Measurements from ENCODE around the gene HTRA2. TPM values are rescaled to one million over a fixed set of nuclear protein-coding genes. Genes with fewer than 3 reads are reported as not detected.

Gene HTRA2
- total RNA-seq, 1 donor from 2014 or later: 11.7 TPM

GRCh38 chr2:74536166-74536950 is 6.6 kb downstream of the HTRA2 start:
- DNase-seq (ENCODE audit: low spot score): no peak
- no peak for ATAC-seq

DNA sequence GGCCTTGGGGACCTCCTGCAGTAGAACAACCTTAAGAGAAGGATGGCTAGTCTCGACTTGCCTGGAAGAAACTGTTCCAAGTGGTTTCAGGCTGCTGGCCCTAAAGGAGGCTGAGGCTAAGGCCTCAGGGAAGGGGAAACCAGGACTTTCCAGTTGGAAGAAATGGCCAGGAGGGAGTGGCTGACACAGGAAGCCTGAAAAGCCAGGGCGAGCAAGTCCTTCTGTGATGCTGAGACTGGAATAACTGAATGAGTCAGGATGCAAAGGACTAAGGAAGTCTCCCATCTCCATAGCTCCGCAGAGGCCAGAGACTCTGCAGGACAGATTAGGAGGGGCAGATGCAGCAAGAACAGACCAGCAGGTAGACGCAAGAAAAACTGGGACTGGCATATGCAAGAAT is 7.4 kb downstream of the HTRA2 start:
- no peak for DNase-seq (ENCODE audit: low spot score)
- no peak for ATAC-seq

DNA sequence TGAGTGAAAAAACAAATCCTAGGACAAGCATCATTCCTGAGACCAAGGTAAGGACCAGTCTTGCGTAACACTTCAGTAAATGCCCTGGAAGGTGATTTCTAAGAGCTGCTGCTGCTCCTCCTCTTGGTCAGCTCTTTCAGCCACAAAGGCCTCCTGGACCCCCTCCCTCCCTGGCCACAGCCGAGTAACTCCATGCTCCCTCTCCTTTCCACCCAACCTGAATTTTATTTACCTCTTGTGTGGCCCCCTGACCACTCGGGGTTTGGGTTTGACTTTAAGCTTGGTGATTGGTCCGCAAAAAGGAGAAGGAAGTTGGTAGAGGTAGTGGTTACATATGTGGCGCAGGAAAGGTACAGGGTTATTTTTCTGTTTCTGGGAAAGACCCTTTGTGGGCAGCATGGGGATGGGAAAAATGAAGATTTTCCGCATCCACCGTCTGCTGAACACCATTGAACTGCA is 9.2 kb downstream of the HTRA2 start:
- ATAC-seq (no peak), DNase-seq (ENCODE audit: low spot score) (no peak)

DNA sequence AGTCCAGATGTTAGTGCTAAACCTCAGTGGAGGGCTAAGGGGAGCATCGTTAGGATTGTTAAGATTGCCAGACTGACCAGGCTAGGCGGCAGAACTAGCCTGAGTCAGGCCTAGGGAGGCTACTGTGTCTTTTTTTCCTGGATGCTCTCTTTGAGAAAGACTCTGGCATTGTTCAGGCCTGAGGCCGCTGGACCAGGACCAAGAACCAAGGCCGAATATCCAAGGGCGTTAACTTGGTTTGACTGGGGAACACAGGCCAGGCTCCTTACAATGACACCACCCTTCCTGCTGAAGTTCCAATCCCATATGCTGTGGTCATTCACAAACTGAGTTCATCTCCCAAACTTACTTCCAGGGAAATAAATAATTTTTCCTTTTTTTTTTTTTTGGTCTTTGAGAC is 10.6 kb downstream of the HTRA2 start:
- no peak for ATAC-seq

DNA sequence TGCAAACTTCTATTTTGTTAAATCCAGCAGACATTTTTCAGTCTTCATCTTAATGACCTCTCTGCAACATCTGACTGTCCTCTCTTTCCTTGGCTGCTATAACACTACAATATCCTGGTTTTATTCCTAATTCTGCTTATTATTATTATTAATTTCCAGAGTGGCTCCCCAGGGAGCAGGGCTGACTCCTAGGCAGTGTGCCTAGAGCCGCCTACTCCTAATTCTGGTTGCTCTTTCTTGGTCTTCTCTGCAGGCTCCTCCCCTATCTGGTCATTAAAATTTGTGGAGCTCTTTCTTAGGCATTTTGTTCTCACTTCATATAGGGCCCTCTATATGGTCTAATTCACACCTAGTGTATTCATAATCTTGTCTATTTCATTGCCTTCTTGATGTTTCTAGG is 13.2 kb downstream of the HTRA2 start:
- no peak for DNase-seq (ENCODE audit: low spot score)
- ATAC-seq: no peak

More for the DNA sequence above, 10.6 kb downstream of the HTRA2 start:
- no peak for DNase-seq (ENCODE audit: low spot score)

GRCh38 chr2:74544634-74545033 is 14.9 kb downstream of the HTRA2 start:
- DNase-seq (ENCODE audit: low spot score): no peak
- ATAC-seq: peak; percentile 36

GRCh38 chr2:74546004-74546403 is 16.3 kb downstream of the HTRA2 start:
- ATAC-seq: no peak
- DNase-seq (ENCODE audit: low spot score): no peak

DNA sequence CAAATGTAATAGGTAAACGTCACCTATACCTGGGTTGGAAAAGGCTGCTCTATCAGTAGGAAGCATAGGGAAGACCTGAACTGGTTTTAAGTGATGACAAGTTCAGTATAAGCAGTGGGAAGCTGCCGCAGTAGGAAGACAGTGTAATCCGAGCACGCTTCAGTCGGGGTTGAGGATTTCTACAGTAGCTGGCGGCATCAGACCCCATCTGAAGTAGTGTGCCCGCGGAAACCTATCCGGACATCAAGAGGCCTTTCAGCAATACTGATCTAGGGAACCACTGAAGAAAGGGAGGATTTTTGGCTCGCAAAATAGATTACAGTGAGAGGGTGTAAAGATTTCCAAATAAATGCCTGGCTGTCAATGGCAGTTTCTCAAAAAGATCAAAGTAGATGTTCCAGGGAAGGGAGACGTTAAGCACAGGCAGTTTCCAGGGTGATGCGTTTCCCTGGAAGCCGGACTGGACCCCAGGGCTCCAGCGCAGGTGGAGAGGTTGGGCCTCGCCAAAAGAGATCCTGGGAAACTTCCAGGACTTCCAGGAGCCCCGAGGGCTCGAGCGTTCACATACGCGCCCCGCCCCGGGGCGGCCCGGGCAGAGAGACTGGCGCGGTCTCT is 18.7 kb downstream of the HTRA2 start:
- DNase-seq (ENCODE audit: low spot score) (peak; percentile 32), ATAC-seq (no peak)

GRCh38 chr2:74548900-74549826 is 19.4 kb downstream of the HTRA2 start:
- peak; percentile 65 for DNase-seq (ENCODE audit: low spot score)

GRCh38 chr2:74550231-74550630 is 20.5 kb downstream of the HTRA2 start:
- ATAC-seq (no peak), DNase-seq (ENCODE audit: low spot score) (no peak)

More at GRCh38 chr2:74548900-74549826, 19.4 kb downstream of the HTRA2 start:
- ATAC-seq: peak; percentile 92

DNA sequence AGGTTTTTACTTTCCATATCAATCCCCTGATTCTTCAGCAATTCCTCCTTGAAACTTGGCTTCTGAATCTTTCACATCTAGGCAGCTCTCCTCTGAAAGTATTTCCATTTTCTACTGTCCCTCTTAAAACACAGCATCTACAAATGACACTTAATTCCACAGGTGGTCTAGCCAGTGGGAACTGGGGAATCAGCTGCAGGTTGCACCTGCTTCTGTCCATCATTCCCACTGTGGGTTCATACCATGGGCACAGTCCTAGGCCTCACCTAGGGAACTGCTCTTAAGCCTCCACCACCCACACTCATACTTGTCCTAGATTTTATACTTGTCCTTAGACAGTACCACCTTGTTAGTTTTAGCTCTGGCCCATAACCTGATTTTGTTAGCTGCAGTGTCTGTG is 21.8 kb downstream of the HTRA2 start:
- ATAC-seq (no peak), DNase-seq (ENCODE audit: low spot score) (no peak)

DNA sequence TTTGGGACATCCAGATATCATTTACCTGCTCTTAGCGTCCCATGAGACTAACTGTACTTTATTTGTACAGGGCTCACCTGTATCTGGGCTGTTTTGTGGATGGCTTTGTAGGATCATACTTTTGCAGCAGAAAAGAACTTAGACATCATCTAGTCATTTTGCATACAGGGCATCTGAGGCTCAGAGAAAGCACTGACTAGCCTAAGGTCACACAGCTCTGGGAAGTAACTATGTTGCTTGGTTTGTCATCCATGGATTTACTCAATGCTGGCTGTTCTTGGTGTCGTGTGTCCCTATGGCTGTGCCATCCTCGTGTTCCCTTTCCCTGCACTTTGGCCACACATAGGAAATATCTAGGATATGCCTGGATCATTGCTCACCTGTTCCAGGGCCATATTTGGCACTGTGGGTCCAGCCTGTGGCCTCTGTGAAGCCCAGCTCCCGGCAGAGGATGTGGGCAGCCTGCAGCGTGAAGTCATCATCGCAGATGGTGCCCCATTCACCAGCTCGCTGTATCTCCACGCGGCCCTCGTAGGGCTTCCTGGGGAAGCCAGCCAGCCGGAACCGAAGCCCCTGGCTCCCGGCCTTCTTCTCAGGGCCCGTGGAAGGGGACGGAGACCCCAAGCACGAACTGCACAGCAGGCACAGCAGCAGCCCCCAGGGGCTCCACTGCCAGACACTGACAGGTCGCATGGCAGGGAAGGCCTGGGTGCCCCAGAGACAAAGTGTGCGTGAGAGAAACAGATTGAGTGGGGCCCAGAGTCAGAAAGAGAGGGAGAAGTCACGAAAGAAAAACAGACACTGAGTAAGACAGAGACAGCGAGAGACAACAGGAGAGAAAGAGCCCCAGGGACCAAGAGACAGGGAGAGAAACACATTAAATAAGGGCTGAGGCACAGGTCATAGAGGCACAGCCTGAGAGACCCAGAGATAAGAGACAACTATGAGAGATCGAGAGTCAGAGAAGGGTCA is 22.5 kb downstream of the HTRA2 start:
- DNase-seq (ENCODE audit: low spot score): no peak
- ATAC-seq: no peak

- no peak for DNase-seq (ENCODE audit: low spot score)
- no peak for ATAC-seq
These were observed 23.4 kb downstream of the HTRA2 start for GRCh38 chr2:74552914-74553811.

DNA sequence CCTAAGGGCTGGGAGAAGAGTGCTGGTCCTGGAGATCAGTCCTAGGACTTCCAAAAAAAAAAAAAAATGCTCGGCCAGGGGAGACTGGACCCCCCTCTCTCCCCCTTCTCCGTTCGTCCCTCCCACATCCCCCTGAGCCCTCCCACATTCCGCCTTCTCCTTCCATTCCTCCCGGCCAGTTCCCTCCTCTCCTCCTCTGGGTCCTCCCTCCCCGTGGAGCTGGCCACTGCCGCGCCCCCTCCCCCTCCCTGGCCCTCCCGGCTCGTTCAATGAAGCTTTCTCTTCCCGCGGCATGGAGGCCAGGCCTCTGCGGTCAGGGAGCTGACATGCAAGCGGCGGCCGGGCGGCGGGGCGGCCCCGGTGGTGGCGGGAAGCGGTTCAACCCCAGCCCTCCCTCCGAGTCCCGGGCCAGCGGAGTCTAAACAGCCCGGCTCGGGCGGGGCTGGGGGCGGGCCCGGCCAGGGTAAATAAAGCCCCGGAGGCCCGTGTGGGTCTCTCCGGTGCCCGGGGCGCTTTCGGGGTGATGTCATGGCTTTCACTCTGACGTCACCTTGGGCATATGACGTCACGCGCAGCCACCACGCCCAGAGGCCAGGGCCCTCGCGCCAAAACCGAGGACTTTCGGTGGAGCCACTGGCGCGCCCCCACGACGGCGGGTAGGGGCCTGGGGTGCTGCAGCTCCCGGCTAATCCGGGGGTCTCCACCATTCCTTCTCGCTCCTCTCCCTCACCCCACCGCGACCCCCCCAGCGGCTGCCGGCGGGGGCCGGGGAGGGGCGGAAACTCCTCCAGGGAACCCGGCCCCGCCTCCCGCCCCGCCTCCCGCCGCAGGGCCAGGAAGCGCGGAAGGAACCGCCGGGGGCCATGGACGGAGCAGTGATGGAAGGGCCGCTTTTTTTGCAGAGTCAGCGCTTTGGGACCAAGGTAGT is 24.4 kb downstream of the HTRA2 start, which contains the start of the genes DOK1 and LOXL3:
TSS of gene DOK1 (plus strand) at position 829 of the 928 bp plus-strand sequence. CDS start at position 864, 35 bp downstream.
TSS of gene LOXL3 (minus strand) at position 51 of the 928 bp plus-strand sequence. CDS start 1,308 bp downstream, outside the sequence.
- peak; percentile 79 for DNase-seq (ENCODE audit: low spot score)

GRCh38 chr2:74554820-74555531 is 25.2 kb downstream of the HTRA2 start:
- ATAC-seq (peak; percentile 49), DNase-seq (ENCODE audit: low spot score) (peak; percentile 55)

More for the DNA sequence above, 24.4 kb downstream of the HTRA2 start, which contains the start of the genes DOK1 and LOXL3:
- ATAC-seq: peak; percentile 85

DNA sequence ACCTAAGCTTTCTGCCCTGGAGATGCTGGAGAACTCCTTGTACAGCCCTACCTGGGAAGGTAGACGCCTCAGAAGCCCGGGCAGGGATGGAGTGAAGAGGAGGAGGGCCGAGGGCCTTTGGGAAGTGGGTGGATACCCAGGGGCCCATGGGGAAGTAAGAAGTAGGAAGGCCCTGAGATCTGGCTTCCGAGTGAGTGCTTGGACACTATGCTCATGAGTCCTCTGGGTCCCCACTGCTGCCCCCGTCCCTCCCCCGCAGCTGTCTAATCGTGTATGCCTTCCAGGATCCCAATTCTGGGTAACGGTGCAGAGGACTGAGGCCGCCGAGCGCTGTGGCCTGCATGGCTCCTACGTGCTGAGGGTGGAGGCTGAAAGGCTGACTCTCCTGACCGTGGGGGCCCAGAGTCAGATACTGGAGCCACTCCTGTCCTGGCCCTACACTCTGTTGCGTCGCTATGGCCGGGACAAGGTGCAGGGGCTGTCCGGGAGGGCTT is 25.9 kb downstream of the HTRA2 start:
- no peak for DNase-seq (ENCODE audit: low spot score)
- ATAC-seq: peak; percentile 8

- no peak for DNase-seq (ENCODE audit: low spot score)
These were observed 26.4 kb downstream of the HTRA2 start for GRCh38 chr2:74556159-74556558.

More at GRCh38 chr2:74556159-74556558, 26.4 kb downstream of the HTRA2 start:
- ATAC-seq: no peak

Measured in left lobe of liver (tissue), 2 donors.